ENCODE measurements around the gene TUSC2. TPM values are rescaled to one million over a fixed set of nuclear protein-coding genes. Genes with fewer than 3 reads are reported as not detected.

The TUSC2 gene
- polyA plus RNA-seq, 1 donor from 2014 or later: 88.8 TPM

- Histone ChIP-seq H3K27me3 (ENCODE audit: insufficient read depth, low read depth, low read length) (no peaks in the 10 kb centered on the region), H3F3A (ENCODE audit: insufficient read depth, low read length, poor library complexity, severe bottlenecking) (no peaks in the 10 kb centered on the region), H3K27ac (ENCODE audit: low read length) (no peak overlapping the region), H4K20me1 (ENCODE audit: insufficient read depth) (no peaks in the 10 kb centered on the region), H3K9me3 (ENCODE audit: low read length) (no peaks in the 10 kb centered on the region), H3K9me2 (ENCODE audit: insufficient read depth, low read length) (no peaks in the 10 kb centered on the region), H3K9ac (ENCODE audit: low read length) (no peak overlapping the region), H3K4me2 (ENCODE audit: low read length) (no peak overlapping the region), H2AFZ (ENCODE audit: low read depth, low read length) (no peak overlapping the region), H3K36me3 (ENCODE audit: insufficient read depth, low read length) (no peaks in the 10 kb centered on the region), H3K79me2 (replicated peaks; ENCODE audit: insufficient read depth, low read length) (peaks cover 14% of the 10 kb centered on the region), H3K4me3 (ENCODE audit: low read length) (no peak overlapping the region)
- no peak for TF ChIP-seq EZH2 (IDR thresholded peaks at IDR 0.05; ENCODE audit: borderline replicate concordance, insufficient read depth, low read length, poor library complexity, severe bottlenecking)
- TF ChIP-seq MXI1 (conservative IDR thresholded peaks at IDR 0.05; ENCODE audit: poor library complexity, severe bottlenecking): no peak
- TF ChIP-seq EP300 (conservative IDR thresholded peaks at IDR 0.05; ENCODE audit: poor library complexity, severe bottlenecking): no peak
- TF ChIP-seq REST (IDR thresholded peaks at IDR 0.05; ENCODE audit: borderline replicate concordance): no peak
- no peak for TF ChIP-seq CTCF (IDR thresholded peaks at IDR 0.05; ENCODE audit: poor library complexity, severe bottlenecking)
- no peak for TF ChIP-seq TAF1 (IDR thresholded peaks at IDR 0.05; ENCODE audit: low read depth)
Observed at GRCh38 chr3:50325497-50326181, 2.4 kb downstream of the TUSC2 start.

- no peak overlapping the region for H3K4me3 ChIP-seq (ENCODE audit: low read length)
- H3F3A ChIP-seq (ENCODE audit: insufficient read depth, low read length, poor library complexity, severe bottlenecking): no peaks in the 10 kb centered on the region
- H3K79me2 ChIP-seq (replicated peaks; ENCODE audit: insufficient read depth, low read length): peaks cover 19% of the 10 kb centered on the region
- H3K36me3 ChIP-seq (ENCODE audit: insufficient read depth, low read length): no peaks in the 10 kb centered on the region
- H3K9me3 ChIP-seq (ENCODE audit: low read length): no peaks in the 10 kb centered on the region
- no peaks in the 10 kb centered on the region for H4K20me1 ChIP-seq (ENCODE audit: insufficient read depth)
- no peak overlapping the region for H3K4me2 ChIP-seq (ENCODE audit: low read length)
- H3K27ac ChIP-seq (ENCODE audit: low read length): no peak overlapping the region
- H2AFZ ChIP-seq (ENCODE audit: low read depth, low read length): no peak overlapping the region
- H3K9me2 ChIP-seq (ENCODE audit: insufficient read depth, low read length): no peaks in the 10 kb centered on the region
- no peaks in the 10 kb centered on the region for H3K27me3 ChIP-seq (ENCODE audit: insufficient read depth, low read depth, low read length)
- TF ChIP-seq POLR2AphosphoS5 (IDR thresholded peaks at IDR 0.05) (no peak), EZH2 (IDR thresholded peaks at IDR 0.05; ENCODE audit: borderline replicate concordance, insufficient read depth, low read length, poor library complexity, severe bottlenecking) (no peak)
- H3K9ac ChIP-seq (ENCODE audit: low read length): no peak overlapping the region
Observed at GRCh38 chr3:50325113-50325480, 2.9 kb downstream of the TUSC2 start.

Data from neural cell (in vitro differentiated cells).